Ovary (tissue), 3 donors: ENCODE measurements around the gene SMIM5.

Experiments
- CTCF ChIP-seq, 3 donors: fragments of 450-650 bp in 2 of 3; fragments of 200-600 bp in 1 of 3; IDR thresholded peaks; one replicate each; pipeline versions ENCODE4 v1.5.1 to v1.8.0; 2016 to 2022; ENCODE audit warnings: antibody characterized with exemption in 3 of 3, mild to moderate bottlenecking in 1 of 3
- POLR2A ChIP-seq: fragments of 450-650 bp; IDR thresholded peaks from one replicate; pipeline ENCODE4 v1.6.1; 2017; ENCODE audit warnings: antibody characterized with exemption, mild to moderate bottlenecking, moderate library complexity
- donor health status: DM: no; HTN: no; CAD: no.

DNA sequence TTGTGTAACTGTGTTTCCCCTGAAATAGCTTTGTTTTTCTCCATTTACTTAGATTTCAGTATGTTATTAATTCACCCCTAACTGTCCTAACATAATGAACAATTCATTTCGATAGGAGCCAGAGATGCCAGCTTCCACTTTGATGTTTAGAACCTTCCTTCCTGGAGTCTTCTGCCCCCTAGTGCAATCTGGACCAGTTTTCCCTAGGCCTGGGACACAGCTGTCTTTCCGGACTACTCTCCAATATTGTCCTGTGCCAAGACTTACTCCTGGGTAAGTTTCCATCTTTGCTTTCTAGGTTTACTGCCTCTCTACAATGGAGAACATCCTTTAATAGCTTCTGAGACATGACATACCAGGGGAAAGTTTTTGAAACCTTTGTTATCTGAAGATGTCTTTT, 20.9 kb downstream of the SMIM5 start:
- TF ChIP-seq CTCF (IDR thresholded peaks at IDR 0.05) (no peak), POLR2A (no peak)
